ENCODE results near the gene CLDN20.
"Not testable (repeated sequence)": the region's sequence is repeated elsewhere in the genome, so short reads cannot be mapped to it uniquely, and the experiment has no call there.

CLDN20 gene, protein sequence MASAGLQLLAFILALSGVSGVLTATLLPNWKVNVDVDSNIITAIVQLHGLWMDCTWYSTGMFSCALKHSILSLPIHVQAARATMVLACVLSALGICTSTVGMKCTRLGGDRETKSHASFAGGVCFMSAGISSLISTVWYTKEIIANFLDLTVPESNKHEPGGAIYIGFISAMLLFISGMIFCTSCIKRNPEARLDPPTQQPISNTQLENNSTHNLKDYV

DNA sequence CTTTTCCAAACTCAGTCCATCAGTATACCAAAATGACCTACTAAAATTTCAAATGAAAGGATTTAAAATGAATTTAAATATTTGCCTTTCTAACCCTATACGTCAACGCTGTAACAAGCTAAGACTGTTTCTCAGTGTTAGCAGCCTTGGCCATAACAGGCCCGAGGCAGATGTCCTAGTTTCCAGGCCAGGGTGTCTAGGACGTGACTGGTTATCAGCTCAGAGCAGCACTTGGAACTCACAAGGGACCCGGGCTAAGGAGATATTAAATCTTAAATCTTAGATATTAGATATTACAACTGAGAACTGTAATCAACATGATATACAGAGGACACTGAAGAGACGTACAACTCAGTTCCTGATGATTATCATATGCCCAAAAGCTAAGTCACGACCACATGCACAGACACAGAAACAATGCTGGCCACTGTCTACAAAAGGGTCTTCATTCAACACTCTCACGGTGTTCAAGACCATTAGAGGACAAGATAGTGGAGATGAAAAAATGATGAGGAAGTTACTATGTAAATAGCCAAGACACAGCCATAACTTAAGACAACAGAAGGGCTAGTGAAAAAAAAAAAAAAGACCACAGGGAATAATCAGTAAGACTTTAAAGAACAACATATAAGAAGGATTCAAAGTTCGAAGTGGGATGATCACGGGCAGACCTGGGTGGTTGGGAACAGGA lies at the start of gene CLDN20:
CLDN20 (plus strand) TSS at position 641 of the 691 bp plus-strand sequence. CDS start 11,707 bp downstream, outside the sequence.
- DNase-seq (ENCODE audit: low read depth): no peak

DNA sequence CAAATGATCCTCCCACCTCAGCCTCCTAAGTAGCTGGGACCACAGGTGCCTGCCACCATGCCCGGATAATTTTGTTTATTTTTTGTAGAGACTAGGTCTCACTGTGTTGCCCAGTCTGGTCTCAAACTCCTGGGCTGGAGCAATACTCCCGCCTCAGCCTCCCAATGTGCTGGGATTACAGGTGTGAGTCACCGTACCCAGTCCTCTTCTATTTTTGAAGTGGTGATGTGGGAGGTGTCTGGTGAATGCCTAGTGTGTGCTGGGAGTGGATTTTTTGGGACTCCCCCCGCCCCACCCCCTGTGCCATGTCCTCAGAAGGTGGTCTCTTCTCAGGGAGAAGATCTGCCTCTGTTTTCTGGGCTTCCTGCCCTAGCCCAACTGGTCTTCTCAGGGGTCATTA lies 47.9 kb upstream of the CLDN20 start:
- DNase-seq (ENCODE audit: low read depth): no peak

GRCh38 chr6:155216312-155217046 lies 47.3 kb upstream of the CLDN20 start:
- no peak for DNase-seq (ENCODE audit: low read depth)

GRCh38 chr6:155218711-155219110 lies 45.1 kb upstream of the CLDN20 start:
- DNase-seq (ENCODE audit: low read depth): not testable (repeated sequence)

DNA sequence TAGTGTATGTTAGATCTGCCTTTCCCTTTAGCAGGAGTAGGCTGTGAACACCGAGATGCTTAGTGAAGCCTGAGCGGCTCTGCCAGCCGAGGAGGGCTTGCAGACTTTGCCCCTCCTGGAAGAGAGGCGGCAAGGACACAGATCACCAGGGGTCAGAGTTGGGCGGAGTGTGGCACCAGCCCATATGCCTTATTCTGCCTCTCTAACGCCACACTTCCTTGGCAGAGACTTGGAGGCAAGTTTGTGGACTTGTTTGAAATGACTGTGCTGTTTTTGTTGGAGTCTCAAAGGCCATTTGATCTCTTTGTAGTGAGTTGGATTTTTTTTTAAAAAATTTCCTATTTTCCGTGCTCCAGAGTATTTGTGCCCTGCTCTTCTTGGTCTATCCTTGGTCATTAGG lies 44.5 kb upstream of the CLDN20 start:
- no peak for DNase-seq (ENCODE audit: low read depth)

DNA sequence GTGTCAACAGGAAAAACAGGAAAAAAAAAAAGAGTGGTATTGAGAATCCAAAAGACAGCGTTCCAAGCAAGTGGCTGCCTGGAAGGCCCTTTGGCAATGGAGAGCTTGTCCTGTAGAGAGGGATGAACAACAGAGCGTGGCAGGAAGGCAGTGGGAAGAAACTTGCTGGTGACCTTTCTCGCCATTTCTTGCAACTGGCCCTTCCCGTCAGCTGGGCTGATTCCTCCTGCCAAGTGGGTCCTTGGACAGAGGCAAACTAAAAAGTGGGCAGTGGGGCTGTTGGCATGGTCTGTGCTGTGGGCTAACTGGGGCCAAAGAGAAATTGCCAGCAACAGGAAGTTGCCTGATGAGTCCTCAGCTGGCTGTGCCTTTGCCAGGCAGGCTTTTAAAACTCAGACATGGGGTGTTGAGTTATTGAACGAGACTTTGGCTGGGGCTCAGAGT lies 43.9 kb upstream of the CLDN20 start:
- no peak for DNase-seq (ENCODE audit: low read depth)

- DNase-seq (ENCODE audit: low read depth): no peak
Observed at GRCh38 chr6:155221086-155221485, 42.7 kb upstream of the CLDN20 start.

DNA sequence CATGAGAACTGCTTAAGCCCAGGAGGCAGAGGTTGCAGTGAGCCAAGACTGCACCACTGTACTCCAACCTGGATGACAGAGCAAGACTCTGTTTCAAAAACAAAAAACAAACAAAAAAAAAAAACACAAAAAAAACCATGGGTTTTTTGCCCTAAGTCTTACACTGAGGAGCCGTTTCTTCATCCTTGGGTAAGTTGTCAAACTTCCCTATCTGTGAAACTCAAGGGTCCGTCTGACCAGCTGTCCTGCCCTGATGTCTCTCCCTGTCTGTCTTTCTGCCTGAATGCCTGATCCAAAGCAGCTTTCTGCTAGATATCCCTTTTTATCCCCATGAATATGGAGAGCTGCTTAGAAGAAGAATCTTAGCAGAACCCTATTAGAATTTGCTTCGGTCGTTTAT lies 41.3 kb upstream of the CLDN20 start:
- DNase-seq (ENCODE audit: low read depth): no peak

DNA sequence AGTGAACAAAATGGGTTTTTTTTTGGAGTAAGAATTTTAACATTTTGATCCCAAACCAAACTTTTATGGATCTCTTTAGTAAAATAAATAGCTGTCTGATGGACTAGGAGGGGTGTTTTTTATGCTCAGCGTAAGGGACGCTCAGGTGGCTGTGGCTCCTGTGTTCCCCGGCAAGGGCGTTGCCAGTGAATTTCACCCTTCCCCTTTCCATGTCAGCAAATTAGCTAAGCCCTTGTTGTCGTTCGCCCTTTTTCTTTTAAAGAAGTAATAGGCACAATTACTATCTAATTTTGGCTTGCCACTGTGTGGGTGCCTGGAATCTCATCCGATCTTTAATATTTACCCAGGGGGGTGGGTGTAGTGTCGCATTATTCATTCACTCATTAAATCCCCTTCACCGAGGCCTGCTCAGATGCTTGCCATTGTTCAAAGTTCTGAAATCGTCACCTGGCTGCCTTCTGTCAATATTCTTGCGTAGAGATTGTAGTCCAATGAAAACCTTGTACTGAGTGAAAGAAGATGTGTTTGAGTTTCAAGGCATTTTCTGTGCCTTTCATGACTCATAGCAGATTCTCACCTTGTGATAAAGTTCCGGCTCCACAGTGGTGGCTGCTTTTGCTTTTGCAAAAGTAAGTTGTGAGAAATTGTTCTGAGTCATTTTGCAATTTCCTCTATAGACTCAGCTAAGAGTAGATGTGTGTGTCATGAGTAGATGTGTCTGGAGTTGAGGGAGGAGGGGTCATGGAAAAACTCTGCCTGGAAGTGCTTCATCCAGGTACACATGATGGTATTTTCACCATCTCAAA lies 40.0 kb upstream of the CLDN20 start:
- DNase-seq (ENCODE audit: low read depth): no peak

DNA sequence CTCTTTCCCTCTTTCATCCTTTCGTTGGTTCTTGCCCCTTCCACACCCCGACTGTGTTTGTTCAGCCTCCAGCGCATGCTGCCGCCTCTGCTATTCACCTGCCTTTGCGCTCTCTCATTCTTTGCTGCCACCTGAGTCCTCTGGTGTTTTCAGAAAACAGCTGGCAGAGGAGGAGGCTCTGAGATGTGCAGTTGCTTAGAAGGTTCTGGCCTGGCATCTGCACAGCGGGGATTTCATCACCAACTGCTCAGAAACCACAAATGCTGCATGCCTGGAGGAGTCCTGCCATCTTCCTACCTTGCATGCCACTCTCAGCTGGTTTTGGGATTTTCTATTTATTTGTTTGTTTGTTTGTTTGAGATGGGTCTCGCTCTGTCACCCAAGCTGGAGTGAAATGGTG lies 39.2 kb upstream of the CLDN20 start:
- DNase-seq (ENCODE audit: low read depth): no peak

DNA sequence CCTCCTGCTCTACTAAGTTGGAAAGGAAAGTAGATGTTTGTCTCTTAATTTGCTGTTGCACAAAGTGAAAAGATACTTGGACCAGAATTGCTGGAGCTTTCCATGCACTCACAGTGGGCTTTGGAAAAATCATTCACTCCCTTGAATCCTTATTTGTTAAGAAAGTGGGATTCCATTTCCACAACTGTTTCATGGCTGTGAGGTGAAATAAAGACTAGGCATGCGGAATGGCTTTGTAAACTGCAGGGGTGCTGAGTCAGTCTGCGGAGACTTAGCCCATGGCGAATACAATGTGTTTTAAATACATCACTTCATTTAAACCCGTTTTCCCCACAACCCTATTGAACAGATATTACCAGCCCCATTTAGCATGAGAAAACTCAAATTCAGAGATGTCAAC lies 36.8 kb upstream of the CLDN20 start:
- DNase-seq (ENCODE audit: low read depth): no peak

DNA sequence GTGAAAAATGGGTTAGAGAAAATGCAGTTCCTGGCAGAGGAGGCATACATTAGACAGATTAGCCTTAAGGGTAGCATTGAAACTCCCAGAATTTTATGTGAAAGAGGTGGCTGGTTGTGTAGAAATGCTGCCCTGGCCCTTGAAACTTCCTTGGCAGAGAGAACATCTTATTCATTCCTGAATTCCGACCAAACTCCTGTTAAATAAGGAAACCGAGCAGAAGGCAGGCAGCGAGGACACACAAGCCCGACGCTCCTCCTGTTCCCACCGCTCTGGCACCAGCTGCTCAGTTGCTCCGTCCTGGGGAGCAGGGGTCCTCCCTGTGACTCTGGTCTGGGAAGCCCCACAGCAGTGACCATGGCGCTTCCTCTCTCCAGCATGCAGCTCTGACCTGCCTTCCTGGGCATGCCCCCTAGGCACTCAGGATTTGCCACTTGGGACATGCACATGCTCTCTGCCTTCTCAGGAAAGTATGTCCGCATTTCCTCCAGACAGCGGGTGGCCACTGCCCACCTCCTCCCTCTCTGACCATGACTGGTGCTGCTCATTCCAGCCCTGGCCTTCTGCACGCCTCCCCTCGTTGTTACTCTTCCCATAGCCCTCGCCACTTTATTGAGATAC lies 35.2 kb upstream of the CLDN20 start:
- no peak for DNase-seq (ENCODE audit: low read depth)

DNA sequence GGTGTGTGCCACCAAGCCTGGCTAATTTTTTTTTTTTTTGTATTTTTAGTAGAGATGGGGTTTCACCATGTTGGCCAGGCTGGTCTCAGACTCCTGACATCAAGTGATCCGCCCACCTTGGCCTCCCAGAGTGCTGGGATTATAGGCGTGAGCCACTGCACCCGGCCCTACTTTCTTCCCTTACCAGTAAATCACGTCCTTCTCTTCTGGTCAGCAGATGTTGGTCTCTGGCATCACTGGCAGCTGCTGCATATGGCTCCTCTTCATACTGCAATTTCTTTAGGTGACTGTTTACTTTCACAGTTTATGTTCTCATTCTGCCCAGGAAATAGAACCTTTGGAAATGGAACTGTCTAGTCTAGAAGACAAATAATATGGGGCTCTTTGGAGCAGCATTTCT lies 32.8 kb upstream of the CLDN20 start:
- not testable (repeated sequence) for DNase-seq (ENCODE audit: low read depth)

GRCh38 chr6:155232848-155233247 lies 31.0 kb upstream of the CLDN20 start:
- DNase-seq (ENCODE audit: low read depth): no peak

GRCh38 chr6:155234167-155234566 lies 29.6 kb upstream of the CLDN20 start:
- DNase-seq (ENCODE audit: low read depth): no peak

- DNase-seq (ENCODE audit: low read depth): no peak
Observed at GRCh38 chr6:155234687-155235086, 29.1 kb upstream of the CLDN20 start.

DNA sequence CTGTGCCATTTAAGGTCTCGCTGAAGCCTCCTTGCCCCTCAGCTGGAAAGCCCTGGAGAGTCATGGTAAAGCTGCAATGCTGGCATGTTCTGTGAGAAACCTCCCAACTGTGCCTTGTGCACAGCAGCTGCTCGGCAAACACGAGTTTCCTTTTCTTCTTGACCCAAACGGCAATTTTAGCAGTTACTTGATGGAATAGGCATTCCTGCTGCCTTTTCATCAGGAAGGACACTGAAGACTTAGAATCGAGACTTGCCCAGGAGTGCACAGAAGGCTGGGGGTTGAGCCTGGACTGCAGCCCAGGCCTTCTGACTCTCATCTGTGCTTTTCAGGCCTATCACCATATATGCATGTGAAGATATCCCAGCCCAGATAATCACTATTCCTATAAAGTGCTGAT lies 28.7 kb upstream of the CLDN20 start:
- DNase-seq (ENCODE audit: low read depth): no peak

DNA sequence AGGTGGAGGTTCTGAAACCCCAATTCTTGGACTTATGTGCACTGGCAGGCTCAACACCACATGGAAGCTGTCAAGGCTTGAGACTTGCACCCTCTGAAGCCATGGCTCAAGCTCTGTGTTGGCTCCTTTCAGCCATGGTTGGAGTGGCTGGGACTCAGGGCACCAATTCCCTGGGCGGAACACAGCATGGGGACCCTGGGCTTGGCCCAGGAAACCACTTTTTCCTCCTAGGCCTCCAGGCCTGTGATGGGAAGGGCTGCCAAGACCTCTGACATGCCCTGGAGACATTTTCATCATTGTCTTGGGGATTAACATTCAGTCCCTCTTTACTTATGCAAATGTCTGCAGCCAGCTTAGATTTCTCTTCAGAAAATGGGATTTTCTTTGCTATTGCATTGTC lies 26.2 kb upstream of the CLDN20 start:
- DNase-seq (ENCODE audit: low read depth): no peak

DNA sequence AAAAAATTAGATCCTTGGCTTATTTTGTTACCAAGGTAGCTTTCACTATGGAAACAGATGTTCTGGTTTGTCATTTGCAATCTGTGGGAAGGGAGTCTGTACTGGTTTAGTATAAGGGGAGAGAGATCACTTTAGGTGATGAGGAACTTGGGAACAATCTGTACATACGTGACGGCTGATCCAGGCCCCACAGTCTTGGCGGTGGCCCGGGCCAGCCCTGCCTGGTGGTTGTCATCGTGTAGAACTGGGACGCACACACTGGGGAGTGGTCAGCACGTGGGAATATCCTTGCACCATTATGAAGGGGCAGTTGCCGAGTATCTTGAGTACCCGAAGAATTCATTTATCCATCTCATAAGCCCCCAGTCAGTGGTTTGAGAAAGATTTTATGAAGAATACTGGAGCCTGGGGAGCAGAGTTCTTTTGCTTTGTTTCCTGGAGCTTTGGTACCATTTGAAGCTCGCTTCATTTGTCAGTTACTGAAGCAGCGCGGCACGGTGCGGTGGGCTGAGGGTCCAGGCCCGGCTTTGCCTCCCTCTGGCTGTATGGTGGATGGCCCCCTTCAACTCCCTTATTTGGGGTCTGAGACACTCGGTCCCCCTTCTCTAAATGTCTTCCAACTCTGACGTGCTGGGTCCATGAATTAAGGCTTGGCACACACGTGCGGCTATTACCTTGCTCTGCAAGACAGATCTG lies 22.8 kb upstream of the CLDN20 start:
- DNase-seq (ENCODE audit: low read depth): no peak

- no peak for DNase-seq (ENCODE audit: low read depth)
Observed at GRCh38 chr6:155241966-155242365, 21.8 kb upstream of the CLDN20 start.

GRCh38 chr6:155244434-155244833 lies 19.4 kb upstream of the CLDN20 start:
- DNase-seq (ENCODE audit: low read depth): no peak
